HG02840 (cell line): Measurements from ENCODE around the gene TBX15.
"Not testable (repeated sequence)": the region's sequence is repeated elsewhere in the genome, so short reads cannot be mapped to it uniquely, and the experiment has no call there.

Experiments used
- ATAC-seq: cut with Tn5 transposase; IDR thresholded peaks from one replicate; pipeline ENCODE4 v1.9.1; 2021; ENCODE audit warnings: mild to moderate bottlenecking, moderate library complexity, moderate number of reproducible peaks; ENCODE audit not compliant: unreplicated experiment, low FRiP score

Gene TBX15

GRCh38 chr1:118960567-118961136 is 27.5 kb downstream of the TBX15 start:
- ATAC-seq, result no peak

GRCh38 chr1:118960026-118960561 is 28.0 kb downstream of the TBX15 start:
- ATAC-seq, result peak; percentile 82

GRCh38 chr1:118958937-118959631 is 29.1 kb downstream of the TBX15 start:
- ATAC-seq, result no peak

GRCh38 chr1:118958140-118958539 is 30.0 kb downstream of the TBX15 start:
- no peak for ATAC-seq

GRCh38 chr1:118957579-118957978 is 30.6 kb downstream of the TBX15 start:
- ATAC-seq, result not testable (repeated sequence)

- ATAC-seq, result no peak
Observed at GRCh38 chr1:118954301-118954905, 33.7 kb downstream of the TBX15 start.

GRCh38 chr1:118951270-118951936 is 36.7 kb downstream of the TBX15 start:
- ATAC-seq, result no peak

- ATAC-seq, result no peak
Observed at GRCh38 chr1:118949315-118949714, 38.8 kb downstream of the TBX15 start.

- no peak for ATAC-seq
Observed at GRCh38 chr1:118948846-118949245, 39.3 kb downstream of the TBX15 start.

- no peak for ATAC-seq
Observed at GRCh38 chr1:118948351-118948750, 39.8 kb downstream of the TBX15 start.

- no peak for ATAC-seq
Observed at GRCh38 chr1:118947790-118948189, 40.4 kb downstream of the TBX15 start.

GRCh38 chr1:118947003-118947765 is 41.0 kb downstream of the TBX15 start:
- no peak for ATAC-seq

GRCh38 chr1:118945489-118945888 is 42.7 kb downstream of the TBX15 start:
- no peak for ATAC-seq

- no peak for ATAC-seq
Observed at GRCh38 chr1:118944546-118944945, 43.6 kb downstream of the TBX15 start.

GRCh38 chr1:118944133-118944532 is 44.0 kb downstream of the TBX15 start:
- ATAC-seq, result no peak

GRCh38 chr1:118940957-118941356 is 47.2 kb downstream of the TBX15 start:
- no peak for ATAC-seq

- ATAC-seq, result no peak
Observed at GRCh38 chr1:118937413-118938072, 50.6 kb downstream of the TBX15 start.

GRCh38 chr1:118934706-118935105 is 53.4 kb downstream of the TBX15 start:
- ATAC-seq, result no peak

- no peak for ATAC-seq
Observed at GRCh38 chr1:118933051-118933781, 54.9 kb downstream of the TBX15 start.
